GM18951 (cell line): ENCODE measurements around the gene HAND1.

Experiments
- POLR2A ChIP-seq: IDR thresholded peaks from 4 replicates; pipeline ENCODE4 v1.6.1; 2011; ENCODE audit warnings: mild to moderate bottlenecking; ENCODE audit not compliant: insufficient read length, insufficient read depth; ENCODE audit errors: extremely low read depth
- in situ Hi-C: fragments of 300-500 bp; cut with MboI; formaldehyde crosslinking; loops from one replicate; pipeline ENCODE4 v1.12.0; 2022; ENCODE audit warnings: low sequenced_read_pairs, mixed read lengths, inconsistent platforms; ENCODE audit not compliant: unreplicated experiment

The HAND1 gene

GRCh38 chr5:154472871-154473580 is 5.0 kb downstream of the HAND1 start:
- in situ Hi-C loops, result loop anchor here (10.0 kb wide), 1 partner anchor 142 kb away; no protein-coding TSS in a partner anchor
- no peak for TF ChIP-seq POLR2A

- no peak for TF ChIP-seq POLR2A
- in situ Hi-C loops, result loop anchor here (10.0 kb wide), 1 partner anchor 144 kb away; no protein-coding TSS in a partner anchor
These were observed 6.8 kb downstream of the HAND1 start for GRCh38 chr5:154470947-154471870.

GRCh38 chr5:154470137-154470536 is 7.9 kb downstream of the HAND1 start:
- no peak for TF ChIP-seq POLR2A
- in situ Hi-C loops, result loop anchor here (10.0 kb wide), 1 partner anchor 145 kb away; no protein-coding TSS in a partner anchor

GRCh38 chr5:154467655-154468354 is 10.2 kb downstream of the HAND1 start:
- in situ Hi-C loops, result loop anchor here (10.0 kb wide), 2 partner anchors 107 to 167 kb away; no protein-coding TSS in a partner anchor

GRCh38 chr5:154466671-154467070 is 11.4 kb downstream of the HAND1 start:
- no peak for TF ChIP-seq POLR2A
- in situ Hi-C loops, result loop anchor here (10.0 kb wide), 2 partner anchors 108 to 168 kb away; no protein-coding TSS in a partner anchor

More at GRCh38 chr5:154467655-154468354, 10.2 kb downstream of the HAND1 start:
- no peak for TF ChIP-seq POLR2A

GRCh38 chr5:154466147-154466546 is 11.9 kb downstream of the HAND1 start:
- TF ChIP-seq POLR2A, result no peak
- in situ Hi-C loops, result loop anchor here (10.0 kb wide), 2 partner anchors 109 to 169 kb away; no protein-coding TSS in a partner anchor

GRCh38 chr5:154465169-154465568 is 12.9 kb downstream of the HAND1 start:
- in situ Hi-C loops, result loop anchor here (10.0 kb wide), 2 partner anchors 110 to 170 kb away; no protein-coding TSS in a partner anchor
- no peak for TF ChIP-seq POLR2A

- in situ Hi-C loops, result loop anchor here (10.0 kb wide), 2 partner anchors 110 to 170 kb away; no protein-coding TSS in a partner anchor
- no peak for TF ChIP-seq POLR2A
These were observed 13.6 kb downstream of the HAND1 start for GRCh38 chr5:154464438-154464837.

GRCh38 chr5:154461531-154461930 is 16.5 kb downstream of the HAND1 start:
- no peak for TF ChIP-seq POLR2A
- in situ Hi-C loops, result loop anchor here (10.0 kb wide), 2 partner anchors 113 to 173 kb away; no protein-coding TSS in a partner anchor

- in situ Hi-C loops, result loop anchor here (10.0 kb wide), 2 partner anchors 115 to 175 kb away; no protein-coding TSS in a partner anchor
These were observed 17.9 kb downstream of the HAND1 start for GRCh38 chr5:154460172-154460571.

GRCh38 chr5:154459015-154459414 is 19.0 kb downstream of the HAND1 start:
- in situ Hi-C loops, result no loop called here
- TF ChIP-seq POLR2A, result no peak

More at GRCh38 chr5:154460172-154460571, 17.9 kb downstream of the HAND1 start:
- no peak for TF ChIP-seq POLR2A

- in situ Hi-C loops, result no loop called here
- no peak for TF ChIP-seq POLR2A
These were observed 21.5 kb downstream of the HAND1 start for GRCh38 chr5:154456540-154456939.
